GM23338 (cell line): Measurements from ENCODE around the gene FMN1. TPM values are rescaled to one million over a fixed set of nuclear protein-coding genes. Genes with fewer than 3 reads are reported as not detected.

Experiments
- ATAC-seq: fragments of 200-7000 bp; cut with Tn5 transposase; 3 replicates; pipeline ENCODE4 v1.9.1; 2020
- DNase-seq: peaks from one replicate; pipeline ENCODE4 v3.0.0-alpha.2; 2015; ENCODE audit warnings: low spot score
- H2AFZ ChIP-seq: fragments of 200-600 bp; sonication (generic); 2 replicates; pipeline ENCODE4 v1.8.0; 2016; ENCODE audit warnings: antibody characterized with exemption, mild to moderate bottlenecking, moderate library complexity
- H3F3A ChIP-seq: fragments of 200-600 bp; sonication (generic); replicated peaks from 2 replicates; pipeline ENCODE4 v1.8.0; 2017; ENCODE audit warnings: antibody characterized with exemption, mixed run types, low read depth
- H3K27ac ChIP-seq: fragments of 200-600 bp; sonication (generic); 2 replicates; pipeline ENCODE4 v1.6.1; 2016; ENCODE audit warnings: low read depth
- H3K27me3 ChIP-seq: fragments of 200-600 bp; sonication (generic); 2 replicates; pipeline ENCODE4 v1.8.0; 2016; ENCODE audit warnings: mild to moderate bottlenecking, mixed run types, moderate library complexity; ENCODE audit not compliant: insufficient read depth
- H3K36me3 ChIP-seq: fragments of 200-600 bp; sonication (generic); 2 replicates; pipeline ENCODE4 v1.8.0; 2016; ENCODE audit warnings: mild to moderate bottlenecking; ENCODE audit not compliant: insufficient read depth
- H3K4me1 ChIP-seq: fragments of 200-600 bp; sonication (generic); 2 replicates; pipeline ENCODE4 v1.8.0; 2016; ENCODE audit warnings: mild to moderate bottlenecking, moderate library complexity; ENCODE audit not compliant: insufficient read depth
- H3K4me2 ChIP-seq: fragments of 200-600 bp; sonication (generic); 2 replicates; pipeline ENCODE4 v1.7.1; 2017; ENCODE audit warnings: mixed run types
- H3K4me3 ChIP-seq: fragments of 200-600 bp; sonication (generic); 2 replicates; pipeline ENCODE4 v1.6.1; 2016; ENCODE audit warnings: mixed run types
- H3K79me2 ChIP-seq: fragments of 200-600 bp; sonication (generic); replicated peaks from 2 replicates; pipeline ENCODE4 v1.8.0; 2017; ENCODE audit warnings: mild to moderate bottlenecking; ENCODE audit not compliant: insufficient read depth
- H3K9me2 ChIP-seq: fragments of 200-600 bp; sonication (generic); 2 replicates; pipeline ENCODE4 v1.8.0; 2017; ENCODE audit not compliant: insufficient read depth
- H4K20me1 ChIP-seq: fragments of 200-600 bp; sonication (generic); replicated peaks from 2 replicates; pipeline ENCODE4 v1.8.0; 2017; ENCODE audit warnings: mild to moderate bottlenecking; ENCODE audit not compliant: insufficient read depth
- H3K27ac Mint-ChIP-seq: 2 replicates; pipeline ENCODE4 v1.8.0; 2020; ENCODE audit warnings: inconsistent platforms, mild to moderate bottlenecking, moderate library complexity, mixed read lengths
- H3K27me3 Mint-ChIP-seq: 3 replicates; pipeline ENCODE4 v1.8.0; 2022; ENCODE audit warnings: low read depth, mild to moderate bottlenecking, moderate library complexity, mixed read lengths, inconsistent platforms; ENCODE audit not compliant: insufficient read depth, poor library complexity
- H3K36me3 Mint-ChIP-seq: 3 replicates; pipeline ENCODE4 v1.8.0; 2021; ENCODE audit warnings: low read depth, mild to moderate bottlenecking, inconsistent platforms, moderate library complexity, mixed read lengths
- H3K4me1 Mint-ChIP-seq: 3 replicates; pipeline ENCODE4 v1.8.0; 2020; ENCODE audit warnings: mild to moderate bottlenecking, inconsistent platforms, mixed read lengths
- H3K4me3 Mint-ChIP-seq: 3 replicates; pipeline ENCODE4 v1.8.0; 2021; ENCODE audit warnings: moderate library complexity, mild to moderate bottlenecking, inconsistent platforms, mixed read lengths
- H3K9me3 Mint-ChIP-seq: 3 replicates; pipeline ENCODE4 v1.8.0; 2020; ENCODE audit warnings: moderate library complexity, mild to moderate bottlenecking, inconsistent platforms, mixed read lengths
- EZH2 ChIP-seq: fragments of 200-600 bp; sonication (generic); IDR thresholded peaks from one replicate; pipeline ENCODE4 v1.8.0; 2017; ENCODE audit warnings: antibody characterized with exemption, mild to moderate bottlenecking, low read depth; ENCODE audit not compliant: unreplicated experiment
- EZH2phosphoT487 ChIP-seq: fragments of 200-600 bp; sonication (generic); IDR thresholded peaks from one replicate; pipeline ENCODE4 v1.8.1; 2018; ENCODE audit warnings: antibody characterized with exemption; ENCODE audit not compliant: unreplicated experiment
- JUNB ChIP-seq: IDR thresholded peaks from one replicate; pipeline ENCODE4 v1.6.1; 2016; ENCODE audit warnings: antibody characterized with exemption; ENCODE audit not compliant: unreplicated experiment
- NANOG ChIP-seq: IDR thresholded peaks from 2 replicates; pipeline ENCODE4 v1.6.1; 2016; ENCODE audit warnings: antibody characterized with exemption, borderline replicate concordance
- POLR2AphosphoS5 ChIP-seq: IDR thresholded peaks from 2 replicates; pipeline ENCODE4 v1.6.1; 2016; ENCODE audit warnings: antibody characterized with exemption, low read depth
- REST ChIP-seq: IDR thresholded peaks from one replicate; pipeline ENCODE4 v1.6.1; 2018; ENCODE audit warnings: antibody characterized with exemption; ENCODE audit not compliant: unreplicated experiment
- STAT1 ChIP-seq: IDR thresholded peaks from one replicate; pipeline ENCODE4 v1.6.1; 2016; ENCODE audit warnings: antibody characterized with exemption; ENCODE audit not compliant: unreplicated experiment
- ZNF114 ChIP-seq: fragments of 250-450 bp; sonication (Bioruptor Pico); IDR thresholded peaks from 2 replicates; pipeline ENCODE4 v1.5.0; 2020; ENCODE audit warnings: mild to moderate bottlenecking, moderate library complexity
- ZNF331 ChIP-seq: fragments of 250-450 bp; sonication (Bioruptor Pico); IDR thresholded peaks from 2 replicates; pipeline ENCODE4 v1.5.0; 2020; ENCODE audit warnings: low read depth, mild to moderate bottlenecking, moderate library complexity
- polyA plus RNA-seq: library from polyadenylated mRNA; unstranded; fragments of >200 nt; fragmentation: Nextera tagmentation; extraction: Ambion mirVana; gene quantifications from 2 replicates; pipeline ENCODE4 v1.2.1, GENCODE V29; 2016
- total RNA-seq: library from RNA; depleted of rRNA; stranded (reverse); fragments of >200 nt; shearing (Covaris generic); gene quantifications from 2 replicates; pipeline ENCODE4 v1.2.3, GENCODE V29; 2014
- TF ChIP-seq, protein P1 (sequence below), 2 experiments: fragments of 200-600 bp in 1 of 2; sonication (generic) in 1 of 2; conservative IDR thresholded peaks; 2 replicates each; pipeline versions ENCODE4 v1.5.1 to v1.6.1; 2016 to 2017; ENCODE audit warnings: antibody characterized with exemption in 2 of 2, low read depth in 2 of 2, mild to moderate bottlenecking in 2 of 2, moderate library complexity in 1 of 2
- TF ChIP-seq, protein P2 (sequence below): IDR thresholded peaks from 2 replicates; pipeline ENCODE4 v1.6.1; 2016; ENCODE audit warnings: antibody characterized with exemption

The FMN1 gene
- total and polyA plus RNA-seq, 2 experiments from 2014 or later, result 1.2 to 1.6 TPM

DNA sequence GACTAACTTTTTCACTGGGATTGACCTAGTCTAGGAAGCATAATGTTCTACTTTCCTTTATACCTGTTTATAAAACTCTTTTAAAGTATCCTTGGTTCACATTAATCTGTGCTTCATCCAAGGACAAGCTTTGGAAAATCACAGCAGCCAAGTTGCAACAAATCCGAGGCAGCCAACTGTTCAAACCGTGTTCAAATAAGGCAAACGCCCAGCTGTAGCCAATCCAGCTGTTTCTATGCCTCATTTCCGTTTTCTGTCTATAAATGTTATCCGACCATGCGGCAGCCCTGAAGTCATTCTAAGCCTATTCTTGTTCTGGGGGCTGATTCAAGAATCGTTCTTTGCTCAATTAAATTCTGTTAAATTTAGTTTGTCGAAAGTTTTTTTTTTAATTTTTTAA lies 78.3 kb downstream of the FMN1 start (continued):
- TF ChIP-seq REST (no peak), EZH2phosphoT487 (no peak), POLR2AphosphoS5 (no peak), STAT1 (no peak), NANOG (no peak), EZH2 (no peak), JUNB (no peak)
- TF ChIP-seq, protein P1, sequence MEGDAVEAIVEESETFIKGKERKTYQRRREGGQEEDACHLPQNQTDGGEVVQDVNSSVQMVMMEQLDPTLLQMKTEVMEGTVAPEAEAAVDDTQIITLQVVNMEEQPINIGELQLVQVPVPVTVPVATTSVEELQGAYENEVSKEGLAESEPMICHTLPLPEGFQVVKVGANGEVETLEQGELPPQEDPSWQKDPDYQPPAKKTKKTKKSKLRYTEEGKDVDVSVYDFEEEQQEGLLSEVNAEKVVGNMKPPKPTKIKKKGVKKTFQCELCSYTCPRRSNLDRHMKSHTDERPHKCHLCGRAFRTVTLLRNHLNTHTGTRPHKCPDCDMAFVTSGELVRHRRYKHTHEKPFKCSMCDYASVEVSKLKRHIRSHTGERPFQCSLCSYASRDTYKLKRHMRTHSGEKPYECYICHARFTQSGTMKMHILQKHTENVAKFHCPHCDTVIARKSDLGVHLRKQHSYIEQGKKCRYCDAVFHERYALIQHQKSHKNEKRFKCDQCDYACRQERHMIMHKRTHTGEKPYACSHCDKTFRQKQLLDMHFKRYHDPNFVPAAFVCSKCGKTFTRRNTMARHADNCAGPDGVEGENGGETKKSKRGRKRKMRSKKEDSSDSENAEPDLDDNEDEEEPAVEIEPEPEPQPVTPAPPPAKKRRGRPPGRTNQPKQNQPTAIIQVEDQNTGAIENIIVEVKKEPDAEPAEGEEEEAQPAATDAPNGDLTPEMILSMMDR (conservative IDR thresholded peaks at IDR 0.05; ENCODE audit: low read depth in 2 of 2), result no peak
- TF ChIP-seq, protein P2, sequence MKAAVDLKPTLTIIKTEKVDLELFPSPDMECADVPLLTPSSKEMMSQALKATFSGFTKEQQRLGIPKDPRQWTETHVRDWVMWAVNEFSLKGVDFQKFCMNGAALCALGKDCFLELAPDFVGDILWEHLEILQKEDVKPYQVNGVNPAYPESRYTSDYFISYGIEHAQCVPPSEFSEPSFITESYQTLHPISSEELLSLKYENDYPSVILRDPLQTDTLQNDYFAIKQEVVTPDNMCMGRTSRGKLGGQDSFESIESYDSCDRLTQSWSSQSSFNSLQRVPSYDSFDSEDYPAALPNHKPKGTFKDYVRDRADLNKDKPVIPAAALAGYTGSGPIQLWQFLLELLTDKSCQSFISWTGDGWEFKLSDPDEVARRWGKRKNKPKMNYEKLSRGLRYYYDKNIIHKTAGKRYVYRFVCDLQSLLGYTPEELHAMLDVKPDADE, result no peak

- no peaks in the 10 kb centered on the region for H4K20me1 ChIP-seq
- TF ChIP-seq EZH2 (no peak), NANOG (no peak), STAT1 (no peak), ZNF331 (CRISPR knock-in tag) (no peak), EZH2phosphoT487 (no peak), ZNF114 (CRISPR knock-in tag) (no peak)
- TF ChIP-seq, protein P2, result no peak
- TF ChIP-seq, protein P1 (conservative IDR thresholded peaks at IDR 0.05; ENCODE audit: low read depth in 2 of 2), result no peak
Observed at GRCh38 chr15:33115191-33115861, 79.2 kb downstream of the FMN1 start.

More at GRCh38 chr15:33115191-33115861, 79.2 kb downstream of the FMN1 start:
- no peaks in the 10 kb centered on the region for H3K36me3 ChIP-seq
- ATAC-seq (no peak), DNase-seq (peak; percentile 8)
- no peaks in the 10 kb centered on the region for H3K27me3 Mint-ChIP-seq
- H3K4me1 Mint-ChIP-seq, result peaks cover 20% of the 10 kb centered on the region
- H2AFZ ChIP-seq, result no peak overlapping the region
- H3K4me3 ChIP-seq, result no peak overlapping the region
- no peaks in the 10 kb centered on the region for H3F3A ChIP-seq
- no peak overlapping the region for H3K4me3 Mint-ChIP-seq
- 0 out of 2 replicates have a peak overlapping the region, but pooled peaks have one; percentile 37 for H3K4me2 ChIP-seq
- no peaks in the 10 kb centered on the region for H3K79me2 ChIP-seq
- H3K9me2 ChIP-seq, result no peaks in the 10 kb centered on the region
- no peak overlapping the region; the same call in 1 of the 2 replicates for H3K27ac Mint-ChIP-seq
- no peaks in the 10 kb centered on the region for H3K9me3 Mint-ChIP-seq
- no peaks in the 10 kb centered on the region; the same call in 2 of the 3 replicates for H3K36me3 Mint-ChIP-seq
- H3K27me3 ChIP-seq, result no peaks in the 10 kb centered on the region
- H3K27ac ChIP-seq, result no peak overlapping the region
- peaks cover 23% of the 10 kb centered on the region for H3K4me1 ChIP-seq
